ENCODE data around the gene CUL7.

Gene CUL7

DNA sequence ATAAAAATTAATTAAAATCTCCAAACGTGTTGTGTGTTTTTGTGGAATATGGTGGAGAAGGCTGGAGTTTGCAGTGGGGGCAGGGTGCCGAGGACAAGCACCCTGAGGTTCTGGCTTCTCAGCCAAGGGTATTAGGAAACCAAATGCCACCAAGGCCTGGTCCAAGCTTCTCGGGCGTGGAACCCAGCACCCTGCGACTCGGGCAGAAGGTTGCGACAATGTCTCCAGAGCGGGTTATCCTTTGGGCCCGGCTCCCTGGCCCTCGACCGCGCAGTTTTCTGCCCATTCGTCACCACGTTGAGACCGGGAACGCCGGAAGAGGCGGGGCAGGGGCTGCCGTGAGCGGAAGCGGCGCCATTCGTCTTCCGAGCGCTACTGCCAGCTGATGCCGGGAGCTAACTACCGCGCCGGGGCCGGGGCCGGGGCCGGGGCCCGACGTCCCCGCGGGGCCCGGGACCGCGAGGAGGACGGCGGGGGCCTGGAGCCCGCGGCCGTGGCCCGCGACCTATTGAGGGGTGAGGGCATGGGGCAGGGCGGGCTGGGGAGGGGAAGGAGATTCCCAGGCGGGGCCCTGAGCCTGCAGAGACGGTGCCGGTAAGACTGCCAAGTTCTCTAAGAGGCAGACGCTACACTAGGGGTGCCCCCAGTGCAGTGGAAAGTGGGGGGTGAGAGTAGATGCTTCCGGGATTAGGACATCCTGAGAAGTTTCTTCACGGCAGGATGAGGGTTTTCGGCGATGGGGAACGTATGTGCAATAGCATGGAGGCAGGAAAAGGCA, 32.2 kb downstream of the CUL7 start, which contains the start of gene RRP36:
TSS of gene RRP36 (plus strand) at position 354 of the 778 bp plus-strand sequence. CDS start at position 386, 32 bp downstream.
- ChIA-PET CTCF (interaction anchor here (1.1 to 1.8 kb wide), 5 partner anchors 10 to 120 kb away, joined by 3 to 6 read pairs (median 4); partner anchors contain the start of genes CUL7 and PPP2R5D), POLR2A (interaction anchor here (0.7 kb wide), 2 partner anchors 24 to 92 kb away, joined by 4 to 6 read pairs; partner anchors contain the start of gene CNPY3)
- TF ChIP-seq, protein P1, sequence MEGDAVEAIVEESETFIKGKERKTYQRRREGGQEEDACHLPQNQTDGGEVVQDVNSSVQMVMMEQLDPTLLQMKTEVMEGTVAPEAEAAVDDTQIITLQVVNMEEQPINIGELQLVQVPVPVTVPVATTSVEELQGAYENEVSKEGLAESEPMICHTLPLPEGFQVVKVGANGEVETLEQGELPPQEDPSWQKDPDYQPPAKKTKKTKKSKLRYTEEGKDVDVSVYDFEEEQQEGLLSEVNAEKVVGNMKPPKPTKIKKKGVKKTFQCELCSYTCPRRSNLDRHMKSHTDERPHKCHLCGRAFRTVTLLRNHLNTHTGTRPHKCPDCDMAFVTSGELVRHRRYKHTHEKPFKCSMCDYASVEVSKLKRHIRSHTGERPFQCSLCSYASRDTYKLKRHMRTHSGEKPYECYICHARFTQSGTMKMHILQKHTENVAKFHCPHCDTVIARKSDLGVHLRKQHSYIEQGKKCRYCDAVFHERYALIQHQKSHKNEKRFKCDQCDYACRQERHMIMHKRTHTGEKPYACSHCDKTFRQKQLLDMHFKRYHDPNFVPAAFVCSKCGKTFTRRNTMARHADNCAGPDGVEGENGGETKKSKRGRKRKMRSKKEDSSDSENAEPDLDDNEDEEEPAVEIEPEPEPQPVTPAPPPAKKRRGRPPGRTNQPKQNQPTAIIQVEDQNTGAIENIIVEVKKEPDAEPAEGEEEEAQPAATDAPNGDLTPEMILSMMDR (IDR thresholded peaks at IDR 0.05; ENCODE audit: control extremely low read depth, extremely low read depth, low read depth, missing control alignments): no peak
- DNase-seq (ENCODE audit: extremely low spot score): peak; percentile 87

DNA sequence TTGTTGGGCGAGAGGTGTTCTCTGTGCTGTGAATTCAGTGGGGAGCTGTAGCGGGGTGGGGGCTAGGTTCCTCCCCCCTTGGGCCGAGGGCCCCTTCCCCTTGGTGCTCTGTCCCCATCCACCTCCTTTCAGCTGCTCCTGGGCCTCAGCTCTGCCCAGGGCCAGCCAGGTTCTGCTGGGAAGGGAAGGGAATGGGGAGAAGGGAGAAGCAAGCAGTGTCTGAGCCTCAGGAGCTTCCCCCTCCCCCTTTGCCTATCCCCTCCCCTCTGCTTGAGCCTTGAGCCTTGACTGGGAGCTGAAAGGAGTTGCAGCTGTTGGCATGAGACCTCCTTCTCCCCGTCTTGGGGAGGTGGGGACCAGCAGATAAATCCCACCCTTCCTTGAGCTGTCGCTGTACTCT, 32.8 kb downstream of the CUL7 start:
- no peak for DNase-seq (ENCODE audit: extremely low spot score)
- POLR2A ChIA-PET: no interaction called here
- CTCF ChIA-PET: interaction anchor here (1.1 to 1.8 kb wide), 4 partner anchors 30 to 120 kb away, joined by 3 to 6 read pairs (median 4); partner anchors contain the start of genes CUL7 and PPP2R5D
- TF ChIP-seq, protein P1 (IDR thresholded peaks at IDR 0.05; ENCODE audit: control extremely low read depth, extremely low read depth, low read depth, missing control alignments): no peak

DNA sequence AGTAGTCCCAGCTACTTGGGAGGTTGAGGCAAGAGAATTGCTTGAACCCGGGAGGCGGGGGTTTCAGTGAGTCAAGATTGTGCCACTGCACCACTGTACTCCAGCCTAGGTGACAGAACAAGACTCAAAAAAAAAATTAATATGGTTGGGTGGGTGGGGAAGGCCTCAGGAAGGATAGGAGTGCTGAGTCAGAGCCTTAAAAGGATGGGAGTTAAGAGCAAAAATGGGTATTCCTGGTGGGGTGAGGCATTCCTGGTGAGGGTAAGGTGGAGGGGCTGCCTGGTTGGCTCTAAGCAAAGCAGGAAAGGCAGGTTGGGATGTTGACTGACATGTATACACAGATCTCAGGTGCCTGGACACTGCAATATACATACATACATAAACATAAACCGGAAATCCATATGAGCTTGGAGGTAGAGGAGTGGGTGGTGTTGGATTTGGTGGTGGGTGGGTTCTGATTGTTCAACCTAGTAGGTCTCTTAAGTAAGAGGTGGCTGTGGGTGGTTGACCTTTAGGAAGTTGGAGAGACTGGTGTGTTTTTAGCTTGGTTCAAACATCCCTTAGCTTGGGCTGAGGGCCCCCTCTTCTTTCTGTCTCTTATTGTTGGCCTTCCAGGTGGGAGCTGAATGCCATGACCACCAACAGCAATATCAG, 33.5 kb downstream of the CUL7 start:
- TF ChIP-seq, protein P1 (IDR thresholded peaks at IDR 0.05; ENCODE audit: control extremely low read depth, extremely low read depth, low read depth, missing control alignments): no peak
- ChIA-PET CTCF (interaction anchor here (1.8 kb wide), 1 partner anchor 119 kb away, joined by 6 read pairs; no protein-coding TSS in a partner anchor), POLR2A (no interaction called here)

DNA sequence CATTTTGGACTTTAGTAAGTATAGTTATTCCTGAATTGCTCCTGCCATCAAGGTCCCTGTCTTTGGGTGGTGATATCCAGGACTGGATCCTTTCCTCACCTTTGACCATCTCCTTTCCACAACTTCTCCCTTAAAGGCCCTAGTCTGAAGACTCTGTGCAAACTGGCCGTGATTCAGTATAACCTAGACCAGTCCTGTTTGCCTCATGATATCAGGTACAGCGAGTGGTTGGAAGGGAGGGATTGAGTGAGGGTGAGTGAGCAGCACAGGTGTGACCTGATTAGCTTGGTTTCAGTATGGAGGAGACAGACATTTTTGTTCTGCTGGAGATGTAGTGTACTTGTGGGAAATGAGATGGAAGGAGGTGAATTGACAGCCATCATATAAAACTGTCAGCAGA, 34.5 kb downstream of the CUL7 start:
- CTCF ChIA-PET: no interaction called here
- DNase-seq (ENCODE audit: extremely low spot score): no peak
- TF ChIP-seq, protein P1 (IDR thresholded peaks at IDR 0.05; ENCODE audit: control extremely low read depth, extremely low read depth, low read depth, missing control alignments): no peak
- POLR2A ChIA-PET: no interaction called here

More for the DNA sequence above, 33.5 kb downstream of the CUL7 start:
- DNase-seq (ENCODE audit: extremely low spot score): no peak

DNA sequence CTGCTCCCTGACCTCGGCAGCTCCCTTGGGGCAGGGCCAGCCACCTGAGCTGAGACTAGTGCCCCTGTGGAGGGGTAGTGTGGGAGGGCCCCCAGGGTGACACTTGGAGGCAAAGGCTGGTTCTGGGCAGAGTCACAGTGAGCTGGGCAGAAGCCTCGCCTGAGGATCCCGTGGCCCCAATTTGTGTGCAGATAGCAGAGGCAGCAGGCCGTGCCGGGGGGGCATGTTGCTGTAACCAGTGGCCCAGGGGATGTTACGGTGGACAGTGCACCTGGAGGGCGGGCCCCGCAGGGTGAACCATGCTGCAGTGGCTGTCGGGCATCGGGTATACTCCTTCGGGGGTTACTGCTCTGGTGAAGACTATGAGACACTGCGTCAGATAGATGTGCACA, 36.7 kb downstream of the CUL7 start:
- TF ChIP-seq, protein P1 (IDR thresholded peaks at IDR 0.05; ENCODE audit: control extremely low read depth, extremely low read depth, low read depth, missing control alignments): no peak
- DNase-seq (ENCODE audit: extremely low spot score): no peak
- ChIA-PET POLR2A (interaction anchor here (1.4 kb wide), 1 partner anchor 33 kb away, joined by 3 read pairs; the partner anchor contains the start of gene PPP2R5D), CTCF (interaction anchor here (1.2 to 1.4 kb wide), 2 partner anchors 212 to 355 kb away, joined by 3 read pairs; partner anchors contain the start of gene DNPH1)
